Right cardiac atrium (tissue), 5 donors: ENCODE data around the gene SCD5. TPM values are rescaled to one million over a fixed set of nuclear protein-coding genes. Genes with fewer than 3 reads are reported as not detected.
"Not testable (repeated sequence)": the region's sequence is repeated elsewhere in the genome, so short reads cannot be mapped to it uniquely, and the experiment has no call there.

Experiments
- ATAC-seq, 2 donors: fragments of 200-7000 bp; cut with Tn5 transposase; one replicate each; pipeline versions ENCODE4 v1.8.0 to v1.9.1; 2020; ENCODE audit warnings: moderate library complexity in 2 of 2, mild to moderate bottlenecking in 1 of 2
- DNase-seq, 3 donors: peaks; one replicate each; pipeline ENCODE4 v3.0.0-alpha.2; 2020
- H3K27ac ChIP-seq: one replicate; pipeline ENCODE4 v1.5.1; 2013; ENCODE audit warnings: mild to moderate bottlenecking, low read length, control low read depth, moderate library complexity
- H3K27me3 ChIP-seq: one replicate; pipeline ENCODE4 v1.6.1; 2013; ENCODE audit not compliant: control insufficient read depth, insufficient read depth
- H3K4me1 ChIP-seq: one replicate; pipeline ENCODE4 v1.6.1; 2013; ENCODE audit warnings: low read length; ENCODE audit not compliant: control insufficient read depth, insufficient read depth
- H3K4me3 ChIP-seq: one replicate; pipeline ENCODE4 v1.5.1; 2013; ENCODE audit warnings: low read length, control low read depth
- H3K9me3 ChIP-seq: one replicate; pipeline ENCODE4 v1.6.1; 2013; ENCODE audit warnings: low read length; ENCODE audit not compliant: control insufficient read depth
- WGBS: extraction: QIAGEN DNeasy Blood & Tissue Kit; methylation state at CpG from one replicate; pipeline ENCODE4 v1.1.7; 2013; 5-methylcytosine and 5-hydroxymethylcytosine counted together
- intact Hi-C, 4 donors: fragments of 100-400 bp; cut with DNase I; formaldehyde crosslinking; loops; one replicate each; pipeline versions ENCODE4 v1.11.0 to v1.14.0; 2022 to 2023
- long read RNA-seq, 4 donors: library from polyadenylated mRNA; unstranded; transcript quantifications; one replicate each; pipeline ENCODE4 v2.0.0, GENCODE V29; 2020 to 2021
- polyA plus RNA-seq: library from polyadenylated mRNA; stranded (reverse); fragments of 200-250 nt; gene quantifications from one replicate; pipeline ENCODE4 v1.2.3, GENCODE V29; 2013
- total RNA-seq, 4 donors: library from RNA; stranded (reverse); fragmentation: NEBNext Ultra II Directional; extraction: Animal tissue kit (Norgen Biotek cat#: 25700); gene quantifications; one replicate each; pipeline ENCODE4 v1.2.1, GENCODE V29; 2021
- donor health status: healthy with polysubstance abuse.
- donor health status: DM: no; HTN: yes; CAD: no.
- donor health status: DM: no; HTN: no; CAD: no.
- donor health status: DM: no; HTN: yes; CAD: no; lungs with severe emphysema.
- donor health status: DM: yes; HTN: yes; CAD: no.

The SCD5 gene
- total RNA-seq (10 to 100 TPM; 11.6 to 14.2 (median 12.0) TPM), polyA plus RNA-seq (6.0 TPM)
- long read RNA-seq, donor 1, partial matches to known transcripts, result 0 of 4 reads
- long read RNA-seq, donor 1, other reads (novel, unspliced or antisense), result 2 of 4 reads
- long read RNA-seq, donor 2, partial matches to known transcripts, result 0 of 2 reads
- long read RNA-seq, donor 2, other reads (novel, unspliced or antisense), result 0 of 2 reads
- long read RNA-seq, donor 3, transcript SCD5-202 (5 exons, 3,101 nt), result major isoform, 34 of 38 reads
- long read RNA-seq, donor 3, partial matches to known transcripts, result 2 of 38 reads
- long read RNA-seq, donor 3, other reads (novel, unspliced or antisense), result 2 of 38 reads
- long read RNA-seq, donor 4, partial matches to known transcripts, result 0 of 2 reads
- long read RNA-seq, donor 4, other reads (novel, unspliced or antisense), result 2 of 2 reads

- no peak within 1 kb of the TSS for H3K27ac ChIP-seq
- peak; percentile 96 for ATAC-seq
- intact Hi-C loops, result no loop called here
These were observed at the start of gene SCD5 for GRCh38 chr4:82798168-82799005. Gene SCD5, minus strand, starts transcription at chr4:82798796. Its CDS starts 259 bp downstream, at chr4:82798537.

GRCh38 chr4:82842593-82842992 is 44.0 kb upstream of the SCD5 start:
- no peaks in the 10 kb centered on the region for H3K27me3 ChIP-seq
- no peak overlapping the region for H3K4me3 ChIP-seq
- ATAC-seq (no peak), DNase-seq (no peak)
- no peaks in the 10 kb centered on the region for H3K9me3 ChIP-seq
- intact Hi-C loops, result no loop called here
- no peaks in the 10 kb centered on the region for H3K4me1 ChIP-seq
- no peak overlapping the region for H3K27ac ChIP-seq

More at GRCh38 chr4:82798168-82799005, at the start of gene SCD5:
- WGBS, result under 1% methylated on average over 94 of the region's 94 CpGs
- Histone ChIP-seq H3K4me3 (peak within 1 kb of the TSS; percentile 73), H3K27me3 (no peaks in the 10 kb centered on the region), H3K4me1 (peaks cover 5% of the 10 kb centered on the region), H3K9me3 (no peaks in the 10 kb centered on the region)
- DNase-seq, result peak; percentile 77 to 92 (median 90)

- 67% methylated on average over 1 of the region's 1 CpG for WGBS
- no peaks in the 10 kb centered on the region for H3K9me3 ChIP-seq
- DNase-seq (no peak), ATAC-seq (no peak)
- H3K27me3 ChIP-seq, result no peaks in the 10 kb centered on the region
- H3K4me3 ChIP-seq, result no peak overlapping the region
- H3K27ac ChIP-seq, result no peak overlapping the region
- intact Hi-C loops, result no loop called here
- H3K4me1 ChIP-seq, result no peaks in the 10 kb centered on the region
These were observed 41.0 kb upstream of the SCD5 start for GRCh38 chr4:82839624-82840023.

GRCh38 chr4:82833696-82834313 is 35.2 kb upstream of the SCD5 start:
- ATAC-seq (peak; percentile 71 to 76), DNase-seq (no peak)
- H3K27me3 ChIP-seq, result no peaks in the 10 kb centered on the region
- intact Hi-C loops, result no loop called here
- no peak overlapping the region for H3K27ac ChIP-seq
- H3K4me3 ChIP-seq, result no peak overlapping the region
- 54% methylated on average over 1 of the region's 1 CpG for WGBS
- no peaks in the 10 kb centered on the region for H3K4me1 ChIP-seq
- no peaks in the 10 kb centered on the region for H3K9me3 ChIP-seq

GRCh38 chr4:82833060-82833459 is 34.5 kb upstream of the SCD5 start:
- H3K4me3 ChIP-seq, H3K27me3 ChIP-seq, intact Hi-C loops, ATAC-seq, H3K9me3 ChIP-seq, DNase-seq, H3K27ac ChIP-seq, H3K4me1 ChIP-seq: not testable (repeated sequence)
- WGBS, result 91% methylated on average over 4 of the region's 4 CpGs

GRCh38 chr4:82825425-82825824 is 26.8 kb upstream of the SCD5 start:
- H3K27me3 ChIP-seq, result no peaks in the 10 kb centered on the region
- intact Hi-C loops, result loop anchor here in 2 of 4 donors (10.0 kb wide), 1 partner anchor 49 kb away; no protein-coding TSS in a partner anchor
- H3K27ac ChIP-seq, result no peak overlapping the region
- H3K4me3 ChIP-seq, result no peak overlapping the region
- DNase-seq, result no peak
- no peak for ATAC-seq
- no peaks in the 10 kb centered on the region for H3K4me1 ChIP-seq
- no peaks in the 10 kb centered on the region for H3K9me3 ChIP-seq
- 79% methylated on average over 3 of the region's 3 CpGs for WGBS

GRCh38 chr4:82823062-82823461 is 24.5 kb upstream of the SCD5 start:
- no peaks in the 10 kb centered on the region for H3K9me3 ChIP-seq
- ATAC-seq (no peak), DNase-seq (no peak)
- no peak overlapping the region for H3K4me3 ChIP-seq
- H3K4me1 ChIP-seq, result no peaks in the 10 kb centered on the region
- intact Hi-C loops, result loop anchor here in 2 of 4 donors (10.0 kb wide), 1 partner anchor 52 kb away; no protein-coding TSS in a partner anchor
- no peak overlapping the region for H3K27ac ChIP-seq
- WGBS, result 93% methylated on average over 5 of the region's 5 CpGs
- no peaks in the 10 kb centered on the region for H3K27me3 ChIP-seq

GRCh38 chr4:82820689-82821088 is 22.1 kb upstream of the SCD5 start:
- DNase-seq (no peak), ATAC-seq (no peak)
- H3K4me3 ChIP-seq, result no peak overlapping the region
- no peak overlapping the region for H3K27ac ChIP-seq
- no peaks in the 10 kb centered on the region for H3K27me3 ChIP-seq
- intact Hi-C loops, result loop anchor here in 2 of 4 donors (10.0 kb wide), 1 partner anchor 54 kb away; no protein-coding TSS in a partner anchor
- H3K4me1 ChIP-seq, result no peaks in the 10 kb centered on the region
- 29% methylated on average over 2 of the region's 2 CpGs for WGBS
- no peaks in the 10 kb centered on the region for H3K9me3 ChIP-seq

GRCh38 chr4:82818664-82819662 is 20.4 kb upstream of the SCD5 start:
- Histone ChIP-seq H3K4me3 (no peak overlapping the region), H3K4me1 (no peaks in the 10 kb centered on the region), H3K9me3 (no peaks in the 10 kb centered on the region), H3K27ac (no peak overlapping the region), H3K27me3 (no peaks in the 10 kb centered on the region)
- intact Hi-C loops, result no loop called here
- DNase-seq (no peak), ATAC-seq (no peak)
- WGBS, result 83% methylated on average over 2 of the region's 2 CpGs

- H3K4me3 ChIP-seq, H3K9me3 ChIP-seq, intact Hi-C loops, H3K27ac ChIP-seq, H3K27me3 ChIP-seq, H3K4me1 ChIP-seq, DNase-seq, ATAC-seq: not testable (repeated sequence)
- WGBS, result 98% methylated on average over 6 of the region's 6 CpGs
These were observed 18.3 kb upstream of the SCD5 start for GRCh38 chr4:82816874-82817273.
